IPS-20b (cell line): ENCODE measurements around the gene DSG4.

Experiments used
- H3K27ac ChIP-seq: one replicate; pipeline ENCODE4 v1.5.1; 2013; ENCODE audit warnings: low read length
- H3K27me3 ChIP-seq: 2 replicates; pipeline ENCODE4 v1.6.1; 2013; ENCODE audit warnings: mild to moderate bottlenecking, low read length, inconsistent platforms; ENCODE audit not compliant: insufficient read depth
- H3K36me3 ChIP-seq: 2 replicates; pipeline ENCODE4 v1.6.1; 2013; ENCODE audit warnings: low read depth, mild to moderate bottlenecking, inconsistent platforms, low read length, moderate library complexity; ENCODE audit not compliant: insufficient read depth
- H3K4me1 ChIP-seq: 2 replicates; pipeline ENCODE4 v1.6.1; 2013; ENCODE audit warnings: mild to moderate bottlenecking, control low read depth, inconsistent platforms, low read length, moderate library complexity; ENCODE audit not compliant: insufficient read depth
- H3K4me3 ChIP-seq: 2 replicates; pipeline ENCODE4 v1.5.1; 2013; ENCODE audit warnings: mild to moderate bottlenecking, low read length, inconsistent platforms
- H3K9ac ChIP-seq: 2 replicates; pipeline ENCODE4 v1.6.1; 2013; ENCODE audit warnings: low read depth, mild to moderate bottlenecking, inconsistent platforms, low read length, moderate library complexity
- H3K9me3 ChIP-seq: 2 replicates; pipeline ENCODE4 v1.6.1; 2013; ENCODE audit warnings: mild to moderate bottlenecking, low read depth, low read length, inconsistent platforms; ENCODE audit not compliant: insufficient read depth

Gene DSG4

DNA sequence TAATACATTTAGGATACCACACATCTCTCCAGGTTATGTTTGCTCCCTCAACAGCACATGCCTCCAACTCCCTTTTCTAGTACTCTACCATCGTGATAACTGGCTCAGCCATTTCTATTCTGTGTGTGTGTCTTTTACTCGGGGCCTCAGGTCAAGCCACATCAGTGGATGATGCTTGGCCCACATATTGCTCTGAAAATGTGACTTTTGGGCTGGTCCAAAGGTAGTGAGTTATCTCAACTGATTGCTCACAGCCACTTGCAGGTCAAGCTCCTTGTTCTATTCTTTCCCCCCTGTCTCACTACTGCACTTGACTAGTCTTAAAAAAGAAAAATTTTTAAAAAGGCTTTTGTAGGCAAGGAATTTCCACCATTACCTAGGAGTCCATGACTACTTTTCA, 5.5 kb downstream of the DSG4 start:
- Histone ChIP-seq H3K27me3 (no peaks in the 10 kb centered on the region), H3K4me1 (0 out of 2 replicates have a peak, but pooled peaks cover 2% of the 10 kb centered on the region), H3K27ac (no peak overlapping the region), H3K9ac (no peak overlapping the region), H3K9me3 (no peaks in the 10 kb centered on the region), H3K4me3 (no peak overlapping the region), H3K36me3 (no peaks in the 10 kb centered on the region)

DNA sequence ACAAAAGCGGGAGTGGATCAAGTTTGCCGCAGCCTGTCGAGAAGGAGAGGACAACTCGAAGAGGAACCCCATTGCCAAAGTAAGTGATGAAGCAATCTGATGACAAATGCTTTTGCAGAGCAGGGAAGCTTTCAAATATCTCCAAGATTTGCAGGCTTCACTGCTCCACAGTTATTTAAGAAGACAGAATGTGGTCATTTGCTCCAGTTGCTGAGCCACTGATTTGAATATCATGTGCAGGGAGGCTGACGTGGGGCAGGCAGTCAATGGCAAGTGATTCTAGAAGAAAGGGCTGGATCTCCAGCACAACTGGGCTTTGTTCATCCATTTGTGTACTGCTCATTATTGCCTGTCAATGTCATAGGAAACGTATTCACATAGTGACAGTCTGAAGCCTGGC, 10.2 kb downstream of the DSG4 start:
- H3K9ac ChIP-seq = no peak overlapping the region
- no peak overlapping the region for H3K27ac ChIP-seq
- no peaks in the 10 kb centered on the region for H3K27me3 ChIP-seq
- H3K9me3 ChIP-seq = no peaks in the 10 kb centered on the region
- no peaks in the 10 kb centered on the region for H3K36me3 ChIP-seq
- no peaks in the 10 kb centered on the region for H3K4me1 ChIP-seq
- H3K4me3 ChIP-seq = no peak overlapping the region

DNA sequence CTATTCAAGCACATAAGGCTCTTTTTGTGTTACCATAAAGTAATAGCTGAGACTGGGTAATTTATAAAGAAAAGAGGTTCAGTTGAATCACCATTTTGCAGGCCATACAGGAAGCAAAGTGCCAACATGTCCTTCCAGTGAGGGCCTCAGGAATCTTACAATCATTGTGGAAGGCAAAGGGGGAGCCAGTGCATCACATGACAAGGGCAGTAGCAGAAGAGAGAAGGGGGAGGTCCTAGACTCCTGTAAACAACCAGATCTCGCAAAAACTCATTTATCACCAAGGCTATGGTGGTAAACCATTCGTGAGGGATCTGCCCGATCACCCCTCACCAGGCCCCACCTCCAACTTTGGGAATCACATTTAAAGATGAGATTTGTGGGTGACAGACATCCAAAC, 16.7 kb downstream of the DSG4 start:
- no peak overlapping the region for H3K4me3 ChIP-seq
- H3K27ac ChIP-seq = no peak overlapping the region
- H3K4me1 ChIP-seq = no peaks in the 10 kb centered on the region
- no peak overlapping the region for H3K9ac ChIP-seq
- H3K9me3 ChIP-seq = no peaks in the 10 kb centered on the region
- no peaks in the 10 kb centered on the region for H3K27me3 ChIP-seq
- H3K36me3 ChIP-seq = no peaks in the 10 kb centered on the region

DNA sequence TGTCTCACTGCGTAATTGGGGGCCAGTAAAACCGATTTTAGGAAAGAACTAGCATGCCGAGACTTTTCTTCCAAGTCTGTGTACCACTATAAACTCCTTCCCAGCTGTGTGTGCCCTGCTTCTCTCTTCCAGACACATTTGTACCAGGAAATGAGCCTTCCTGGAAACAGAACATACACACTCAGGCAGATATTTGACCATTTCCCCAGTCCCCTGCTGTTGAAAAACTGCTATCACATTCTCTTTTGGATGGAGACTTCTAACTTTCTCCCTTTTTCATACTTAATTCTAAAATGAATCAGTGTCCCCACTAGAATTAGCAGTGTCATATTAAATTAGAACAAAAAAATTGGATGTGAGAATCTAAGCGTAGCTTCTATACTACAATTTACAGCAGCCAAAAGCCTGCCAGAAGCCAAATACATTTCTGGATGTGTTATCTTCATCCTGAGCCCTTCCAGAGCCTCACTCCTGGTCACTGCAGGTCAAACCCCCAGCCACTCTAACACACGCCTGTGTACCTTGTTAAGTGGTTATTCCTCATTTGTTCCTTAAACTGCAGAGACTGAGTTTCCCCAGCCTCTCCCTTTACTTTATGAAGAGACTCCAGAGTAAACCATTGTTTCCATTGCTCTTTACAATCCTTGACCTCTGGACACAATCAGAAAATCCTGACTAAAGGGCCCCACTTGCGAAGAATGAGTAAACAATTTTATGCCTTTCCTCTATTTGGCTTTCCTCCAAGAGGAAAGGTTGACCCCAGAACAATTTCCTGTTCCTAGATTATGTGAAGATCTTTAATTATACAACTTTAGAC, 20.4 kb downstream of the DSG4 start:
- no peaks in the 10 kb centered on the region for H3K27me3 ChIP-seq
- H3K9me3 ChIP-seq = no peaks in the 10 kb centered on the region
- H3K4me3 ChIP-seq = no peak overlapping the region
- H3K27ac ChIP-seq = no peak overlapping the region
- no peak overlapping the region for H3K9ac ChIP-seq
- H3K4me1 ChIP-seq = no peaks in the 10 kb centered on the region
- H3K36me3 ChIP-seq = no peaks in the 10 kb centered on the region

DNA sequence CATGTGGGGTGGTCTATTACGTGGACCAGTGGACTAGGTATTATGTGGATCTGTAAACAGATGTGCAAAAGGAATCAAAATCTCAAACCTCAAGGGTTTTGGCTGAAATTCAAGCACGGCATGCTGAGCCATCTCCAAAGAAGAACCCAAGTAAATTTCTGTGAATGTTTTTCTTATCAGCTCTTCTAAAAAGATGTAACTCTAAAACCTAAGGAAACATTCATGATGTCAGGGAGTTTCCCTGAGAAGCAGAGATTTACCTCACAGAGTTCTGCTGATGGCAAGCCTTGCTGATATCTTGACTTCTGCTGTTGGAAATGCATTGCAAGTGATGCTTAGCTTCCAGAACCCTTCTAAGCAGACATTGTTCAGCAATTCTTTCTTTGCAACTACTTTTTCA, 21.6 kb downstream of the DSG4 start:
- Histone ChIP-seq H3K27me3 (no peaks in the 10 kb centered on the region), H3K4me1 (no peaks in the 10 kb centered on the region), H3K4me3 (no peak overlapping the region), H3K9ac (no peak overlapping the region), H3K27ac (no peak overlapping the region), H3K36me3 (no peaks in the 10 kb centered on the region), H3K9me3 (no peaks in the 10 kb centered on the region)

DNA sequence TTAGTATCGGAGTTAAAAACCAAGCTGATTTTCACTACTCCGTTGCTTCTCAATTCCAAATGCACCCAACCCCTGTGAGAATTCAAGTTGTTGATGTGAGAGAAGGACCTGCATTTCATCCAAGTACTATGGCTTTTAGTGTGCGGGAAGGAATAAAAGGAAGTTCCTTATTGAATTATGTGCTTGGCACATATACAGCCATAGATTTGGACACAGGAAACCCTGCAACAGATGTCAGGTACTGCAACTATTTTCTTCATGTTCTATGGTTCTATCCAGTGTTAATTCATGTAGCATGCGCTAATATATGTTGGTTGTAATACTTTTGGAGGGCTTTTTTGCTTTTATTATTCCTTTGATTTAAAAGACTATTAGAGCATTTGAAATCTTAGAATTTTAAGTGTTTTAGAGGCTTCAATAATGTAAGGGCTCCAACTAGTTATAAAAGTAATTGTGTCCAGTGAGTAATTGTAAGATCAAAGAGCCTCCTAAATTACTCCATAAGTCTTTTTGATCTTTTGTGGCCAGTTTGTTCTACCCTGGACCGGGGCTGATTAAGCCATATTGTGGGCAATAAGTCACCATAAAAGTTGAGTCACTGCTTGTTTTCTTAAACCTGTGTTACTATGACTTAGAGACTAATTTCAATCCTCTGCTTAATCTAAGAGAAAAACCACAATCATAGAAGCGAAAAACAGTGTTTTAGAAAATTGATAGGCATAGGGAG, 22.9 kb downstream of the DSG4 start:
- H3K4me1 ChIP-seq = no peaks in the 10 kb centered on the region

DNA sequence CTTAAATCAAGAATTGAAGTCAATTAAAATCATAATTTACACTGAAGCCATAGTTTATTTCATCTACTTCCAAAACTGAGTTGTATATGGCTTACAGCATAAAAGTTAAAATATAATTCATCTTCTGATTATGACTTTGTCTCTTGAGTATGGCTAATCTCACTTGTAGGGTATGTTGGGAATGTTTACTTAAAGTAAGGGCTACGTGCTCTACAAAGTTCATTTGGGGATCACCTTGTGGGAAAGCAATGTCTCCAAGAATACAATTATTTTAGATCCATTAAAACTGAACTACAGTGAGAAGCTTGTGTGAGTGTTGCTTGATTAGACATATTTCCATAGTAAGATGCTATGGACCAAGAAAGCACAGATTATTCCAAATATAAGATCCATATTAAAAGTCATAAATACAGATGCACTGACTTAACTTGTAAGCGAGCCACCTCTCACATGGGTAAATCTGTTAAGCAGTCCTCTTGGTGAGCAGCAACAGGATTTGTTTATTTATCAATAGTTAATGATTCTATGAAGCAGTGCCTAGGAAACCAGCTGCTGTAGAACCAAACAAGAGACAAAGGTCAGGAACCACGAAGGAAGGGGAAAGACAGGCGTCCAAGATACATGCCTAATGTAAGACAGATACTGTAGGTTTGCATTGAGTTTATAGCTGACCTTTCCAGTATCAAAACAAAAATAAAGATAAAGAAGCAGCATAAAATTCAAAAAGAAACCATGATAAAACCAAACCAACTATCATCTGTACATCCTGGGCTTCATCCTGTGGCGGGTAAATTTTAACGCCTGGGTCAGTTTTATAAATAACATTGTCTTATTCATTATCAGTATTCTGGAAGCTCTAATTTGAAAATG, 24.8 kb downstream of the DSG4 start:
- Histone ChIP-seq H3K4me1 (no peaks in the 10 kb centered on the region), H3K27ac (no peak overlapping the region), H3K4me3 (no peak overlapping the region), H3K9me3 (no peaks in the 10 kb centered on the region), H3K27me3 (no peaks in the 10 kb centered on the region), H3K36me3 (no peaks in the 10 kb centered on the region), H3K9ac (no peak overlapping the region)

More for the DNA sequence above, 22.9 kb downstream of the DSG4 start:
- no peak overlapping the region for H3K27ac ChIP-seq
- H3K9me3 ChIP-seq = no peaks in the 10 kb centered on the region
- H3K36me3 ChIP-seq = no peaks in the 10 kb centered on the region
- no peak overlapping the region for H3K9ac ChIP-seq
- no peak overlapping the region for H3K4me3 ChIP-seq
- H3K27me3 ChIP-seq = no peaks in the 10 kb centered on the region

DNA sequence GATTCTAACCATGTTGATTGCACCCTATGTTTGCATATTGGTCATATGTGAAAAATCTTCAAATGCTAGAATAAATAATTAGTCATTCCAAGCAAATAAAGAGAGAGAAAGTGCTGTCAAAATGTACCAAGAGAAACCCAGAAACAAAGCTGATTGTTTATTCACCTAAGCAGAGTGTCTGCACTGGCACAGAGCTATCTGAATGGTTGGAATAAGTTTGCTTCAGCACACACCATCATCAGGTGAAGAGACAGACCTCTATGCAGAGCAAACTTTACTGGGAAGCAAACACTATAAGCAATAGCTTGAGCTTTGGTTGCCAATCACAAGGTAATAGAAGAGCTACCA, 25.4 kb downstream of the DSG4 start:
- Histone ChIP-seq H3K36me3 (no peaks in the 10 kb centered on the region), H3K27ac (no peak overlapping the region), H3K4me1 (no peaks in the 10 kb centered on the region), H3K9ac (no peak overlapping the region), H3K4me3 (no peak overlapping the region), H3K27me3 (no peaks in the 10 kb centered on the region), H3K9me3 (no peaks in the 10 kb centered on the region)

DNA sequence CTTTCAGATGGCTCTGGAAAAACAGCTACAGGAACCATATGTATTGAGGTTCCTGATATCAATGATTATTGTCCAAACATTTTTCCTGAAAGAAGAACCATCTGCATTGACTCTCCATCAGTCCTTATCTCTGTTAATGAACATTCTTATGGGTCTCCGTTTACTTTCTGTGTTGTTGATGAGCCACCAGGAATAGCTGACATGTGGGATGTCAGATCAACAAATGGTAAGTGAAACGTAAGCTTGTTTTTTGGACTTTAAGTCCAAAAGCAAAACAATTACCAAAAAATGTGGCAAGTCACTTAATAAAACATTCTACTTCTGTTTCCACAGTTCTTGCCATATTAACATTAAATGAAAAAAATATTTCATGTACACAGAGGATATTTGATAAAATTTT, 26.8 kb downstream of the DSG4 start:
- Histone ChIP-seq H3K9ac (no peak overlapping the region), H3K4me1 (no peaks in the 10 kb centered on the region), H3K27ac (no peak overlapping the region), H3K4me3 (no peak overlapping the region), H3K9me3 (no peaks in the 10 kb centered on the region), H3K27me3 (no peaks in the 10 kb centered on the region), H3K36me3 (no peaks in the 10 kb centered on the region)

DNA sequence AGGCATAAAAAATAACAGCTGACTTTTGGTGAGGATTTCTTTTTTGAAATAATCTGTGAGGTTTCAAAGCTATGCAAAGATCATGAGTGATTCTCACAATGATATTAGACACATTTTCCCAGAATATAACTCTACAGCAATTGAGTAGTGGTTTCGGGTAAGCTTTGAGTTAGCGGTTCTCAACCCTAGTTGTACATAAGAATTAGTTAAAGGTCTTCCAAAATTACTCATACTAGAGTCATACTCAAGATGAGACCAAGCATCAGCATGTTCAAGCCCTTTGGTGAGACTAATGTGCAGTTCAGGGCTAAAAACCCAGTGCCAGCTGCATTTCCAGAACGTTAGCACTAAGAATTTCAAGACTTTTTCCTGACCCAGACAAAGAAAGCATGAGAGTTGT, 31.1 kb downstream of the DSG4 start:
- Histone ChIP-seq H3K27ac (no peak overlapping the region), H3K4me3 (no peak overlapping the region), H3K9me3 (no peaks in the 10 kb centered on the region), H3K4me1 (no peaks in the 10 kb centered on the region), H3K36me3 (no peaks in the 10 kb centered on the region), H3K27me3 (no peaks in the 10 kb centered on the region), H3K9ac (no peak overlapping the region)

DNA sequence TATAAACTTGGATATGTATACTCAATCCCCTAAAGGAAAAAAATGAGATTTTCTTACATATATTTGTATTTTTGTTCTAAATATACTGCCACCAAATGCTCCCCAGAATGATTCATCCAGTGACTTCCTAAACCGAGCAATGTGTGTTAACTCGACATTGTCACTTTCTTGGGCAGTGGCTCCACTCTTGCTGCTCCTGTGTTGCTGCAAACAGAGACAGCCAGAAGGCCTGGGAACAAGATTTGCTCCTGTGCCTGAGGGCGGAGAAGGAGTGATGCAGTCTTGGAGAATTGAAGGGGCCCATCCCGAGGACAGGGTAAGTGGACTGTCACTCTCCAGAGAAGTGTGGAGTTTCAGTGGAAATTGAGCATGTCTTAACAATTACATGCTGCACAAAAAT, 32.7 kb downstream of the DSG4 start:
- no peak overlapping the region for H3K27ac ChIP-seq
- no peaks in the 10 kb centered on the region for H3K9me3 ChIP-seq
- no peaks in the 10 kb centered on the region for H3K4me1 ChIP-seq
- H3K27me3 ChIP-seq = no peaks in the 10 kb centered on the region
- no peaks in the 10 kb centered on the region for H3K36me3 ChIP-seq
- no peak overlapping the region for H3K9ac ChIP-seq
- H3K4me3 ChIP-seq = no peak overlapping the region
